ENCODE measurements around the gene LIME1.

GRCh38 chr20:63748070-63748933 lies 11.8 kb downstream of the LIME1 start:
- TF ChIP-seq CTCF (IDR thresholded peaks at IDR 0.05) (no peak), POLR2A (IDR thresholded peaks at IDR 0.05) (no peak)
